NCI-H2171 treated with DMSO at 0.1 percent for 48 hours (cell line): ENCODE measurements around the gene BICRAL.
"Not testable (repeated sequence)": the region's sequence is repeated elsewhere in the genome, so short reads cannot be mapped to it uniquely, and the experiment has no call there.

Experiments
- DNase-seq: peaks from one replicate; lab custom pipeline; 2025; lab: John Stamatoyannopoulos, UW

The BICRAL gene

GRCh38 chr6:42898891-42899361 is 117.1 kb downstream of the BICRAL start:
- DNase-seq = peak; percentile 64

GRCh38 chr6:42899871-42900270 is 118.0 kb downstream of the BICRAL start:
- DNase-seq = peak; percentile 68

DNA sequence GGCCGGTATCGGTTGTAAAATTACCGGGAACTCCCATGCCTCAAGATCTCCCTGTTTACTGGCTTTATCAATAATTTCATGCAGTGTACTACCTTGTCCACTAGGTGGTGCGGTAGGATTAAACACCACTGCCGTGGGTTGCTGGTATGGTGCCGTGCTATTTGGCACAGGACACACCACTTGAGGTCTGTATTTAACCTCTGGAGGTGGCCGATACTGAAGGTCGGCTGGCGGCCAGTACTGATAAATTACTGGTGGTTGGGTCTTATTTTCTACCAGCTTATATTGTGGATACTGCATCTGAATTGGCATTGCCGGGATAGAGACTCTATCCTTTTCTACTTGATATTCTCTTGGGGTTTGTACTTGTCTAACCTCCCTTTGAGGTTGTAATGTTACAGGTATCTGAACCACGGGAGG is 119.7 kb downstream of the BICRAL start:
- peak; percentile 86 for DNase-seq

DNA sequence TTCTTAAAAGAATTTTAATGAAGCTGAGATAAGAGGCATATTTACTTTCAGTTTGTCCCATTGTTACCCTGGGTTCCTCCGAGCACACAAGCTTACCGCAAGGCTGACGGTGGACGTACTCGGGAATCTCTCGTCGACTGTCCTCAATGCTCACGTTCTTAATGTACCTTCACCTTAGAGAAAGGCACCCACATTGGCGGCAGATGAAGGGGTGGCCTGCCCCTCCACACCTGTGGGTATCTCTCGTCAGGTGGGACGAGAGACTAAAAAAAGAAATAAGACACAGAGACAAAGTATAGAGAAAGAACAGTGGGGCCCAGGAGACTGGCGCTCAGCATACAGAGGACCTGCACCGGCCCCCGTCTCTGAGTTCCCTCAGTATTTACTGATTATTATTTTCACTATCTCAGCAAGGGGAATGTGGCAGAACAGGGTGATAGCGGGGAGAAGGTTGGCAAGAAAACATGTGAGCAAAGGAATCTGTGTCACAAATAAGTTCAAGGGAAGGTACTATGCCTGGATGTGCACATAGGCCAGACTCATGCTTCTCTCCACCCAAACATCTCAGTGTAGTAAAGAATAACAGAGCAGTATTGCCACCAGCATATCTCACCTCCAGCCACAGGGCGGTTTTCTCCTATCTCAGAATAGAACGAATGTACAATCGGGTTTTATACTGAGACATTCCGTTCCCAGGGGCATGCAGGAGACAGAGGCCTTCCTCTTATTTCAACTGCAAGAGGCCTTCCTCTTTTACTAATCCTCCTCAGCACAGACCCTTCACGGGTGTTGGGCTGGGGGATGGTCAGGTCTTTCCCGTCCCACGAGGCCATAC is 120.8 kb downstream of the BICRAL start:
- not testable (repeated sequence) for DNase-seq

DNA sequence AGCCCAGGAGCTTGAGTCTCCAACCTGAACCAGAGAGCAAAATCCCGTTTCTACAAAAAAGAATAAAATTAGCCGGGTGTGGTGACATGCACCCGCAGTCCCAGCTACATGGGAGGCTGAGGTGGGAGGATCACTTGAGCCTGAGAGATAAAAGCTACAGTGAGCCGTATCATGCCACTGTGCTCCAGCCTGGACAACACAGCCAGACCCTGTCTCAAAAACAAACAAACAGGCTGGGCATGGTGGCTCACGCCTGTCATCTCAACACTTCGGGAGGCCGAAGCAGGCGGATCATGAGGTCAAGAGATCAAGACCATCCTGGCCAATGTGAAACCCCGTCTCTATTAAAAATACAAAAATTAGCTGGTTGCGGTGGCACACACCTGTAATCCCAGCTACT is 122.6 kb downstream of the BICRAL start:
- DNase-seq = no peak

- no peak for DNase-seq
Measured at GRCh38 chr6:42907336-42907735, 125.5 kb downstream of the BICRAL start.

GRCh38 chr6:42909835-42910234 is 128.0 kb downstream of the BICRAL start:
- no peak for DNase-seq

DNA sequence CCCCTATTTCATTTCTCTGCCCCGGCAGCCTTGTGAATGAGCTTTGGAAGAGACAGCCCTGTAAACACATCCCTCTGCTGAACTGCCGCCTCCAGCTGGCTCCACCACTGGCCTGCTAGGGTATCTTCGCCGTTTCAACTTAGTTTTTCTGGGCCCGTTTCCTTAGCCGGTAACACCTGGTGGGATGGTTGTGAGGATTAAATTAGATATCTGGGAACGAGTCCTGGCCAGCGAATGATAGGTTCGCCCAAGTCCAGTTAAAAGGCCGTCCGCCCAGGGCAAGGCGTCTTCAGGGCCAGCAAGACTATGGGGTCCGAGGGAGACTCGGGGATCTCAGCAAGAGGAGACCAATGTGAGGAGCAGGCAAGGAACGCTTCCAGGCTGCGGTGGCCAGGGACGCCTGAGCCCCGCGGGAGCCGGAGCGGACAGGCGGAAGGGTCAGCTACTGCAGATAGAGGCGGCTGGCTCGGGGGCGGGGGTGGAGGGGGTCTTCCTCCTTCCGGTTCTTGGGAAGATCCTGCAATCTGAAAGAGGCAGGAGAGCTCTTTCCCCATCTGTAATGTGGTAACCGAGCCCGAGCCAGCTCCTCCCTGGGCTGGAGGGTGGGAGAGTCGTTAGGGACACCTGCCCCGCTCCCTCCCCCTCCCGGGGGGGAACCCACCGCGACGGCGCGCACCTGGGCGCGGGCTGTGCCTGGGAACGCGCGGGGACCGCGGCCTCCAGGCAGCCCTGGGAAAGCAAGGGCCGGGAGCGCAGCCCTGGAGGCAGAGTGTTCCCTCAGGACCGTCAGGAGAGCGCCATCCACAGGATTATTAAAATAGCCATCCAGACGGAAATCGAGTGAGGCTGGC is 129.5 kb downstream of the BICRAL start:
- DNase-seq = peak; percentile 98

- DNase-seq = peak; percentile 55
Measured at GRCh38 chr6:42914546-42914945, 132.7 kb downstream of the BICRAL start.

DNA sequence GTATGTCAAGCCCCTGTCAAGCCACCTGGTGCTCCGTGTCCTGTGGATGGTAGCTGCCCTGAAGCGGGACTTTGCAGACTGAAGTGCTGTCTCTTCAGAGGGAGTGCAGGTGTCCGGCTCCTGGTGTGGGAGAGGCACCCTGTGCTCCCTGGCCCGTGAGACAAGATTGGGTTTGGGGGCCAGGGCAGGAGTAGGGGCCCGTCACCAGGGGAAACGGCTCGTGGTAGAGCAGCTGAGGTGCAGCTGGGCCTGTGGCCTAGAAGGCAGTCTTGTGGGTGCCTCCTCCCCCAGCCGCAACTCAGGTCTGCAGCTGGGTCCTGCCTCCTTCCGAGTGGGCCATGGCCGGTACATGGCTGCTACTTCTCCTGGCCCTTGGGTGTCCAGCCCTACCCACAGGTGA is 133.9 kb downstream of the BICRAL start, which contains the start of gene PTCRA:
PTCRA (plus strand) TSS at position 322 of the 400 bp plus-strand sequence; CDS start at position 339, 17 bp downstream.
- DNase-seq = no peak

- DNase-seq = no peak
Measured at GRCh38 chr6:42916288-42916687, 134.4 kb downstream of the BICRAL start.
